Activated T-helper 2 cell treated with anti-CD3 and anti-CD28 coated beads, Interferon-gamma antibody, Interleukin-2, Interleukin-4, amounts not matched to agents 10 μg/mL and 5 μg/mL and 100 μg/mL, durations not matched to agents 14 hours and 24 hours and 36 hours (primary cell): ENCODE measurements around the gene STK24. TPM values are rescaled to one million over a fixed set of nuclear protein-coding genes. Genes with fewer than 3 reads are reported as not detected.
A peak's percentile ranks its signal among the peaks of the same experiment; 100 is the strongest.

Experiments used
- DNase-seq: peaks from one replicate; pipeline ENCODE4 v3.0.0; 2021; ENCODE audit warnings: low spot score
- H3K27ac Mint-ChIP-seq: one replicate; pipeline ENCODE4 v1.8.0; 2021; ENCODE audit warnings: mixed read lengths
- H3K27me3 Mint-ChIP-seq: one replicate; pipeline ENCODE4 v1.8.0; 2021; ENCODE audit warnings: low read depth, mixed read lengths
- H3K36me3 Mint-ChIP-seq: one replicate; pipeline ENCODE4 v1.8.0; 2021; ENCODE audit warnings: low read depth, mixed read lengths
- H3K4me1 Mint-ChIP-seq: one replicate; pipeline ENCODE4 v1.8.0; 2021; ENCODE audit warnings: low read depth, mixed read lengths
- H3K4me3 Mint-ChIP-seq: one replicate; pipeline ENCODE4 v1.8.0; 2021; ENCODE audit warnings: low read depth, mild to moderate bottlenecking, moderate library complexity, mixed read lengths
- H3K9me3 Mint-ChIP-seq: one replicate; pipeline ENCODE4 v1.8.0; 2021; ENCODE audit warnings: mixed read lengths
- intact Hi-C: fragments of 100-400 bp; cut with micrococcal nuclease; formaldehyde crosslinking; loops from one replicate; pipeline ENCODE4 v1.15.1; 2023
- total RNA-seq: library from RNA; stranded (reverse); gene quantifications from 2 replicates; pipeline ENCODE4 v1.2.3, GENCODE V29; 2022

Gene STK24
- total RNA-seq, 1 donor from 2014 or later, result 127 TPM

- H3K27me3 Mint-ChIP-seq, result no peaks in the 10 kb centered on the region
- no peaks in the 10 kb centered on the region for H3K9me3 Mint-ChIP-seq
- H3K27ac Mint-ChIP-seq, result peak overlapping the region; percentile 79
- H3K4me1 Mint-ChIP-seq, result peaks cover 79% of the 10 kb centered on the region
- intact Hi-C loops, result loop anchor here (1.0 kb wide), 1 partner anchor 8 kb away; no protein-coding TSS in a partner anchor
- DNase-seq, result peak; percentile 43
- peaks cover 46% of the 10 kb centered on the region for H3K36me3 Mint-ChIP-seq
- peak overlapping the region; percentile 85 for H3K4me3 Mint-ChIP-seq
These were observed 13.8 kb downstream of the STK24 start for GRCh38 chr13:98563071-98563470.

- H3K4me3 Mint-ChIP-seq, result no peak overlapping the region
- peaks cover 35% of the 10 kb centered on the region for H3K36me3 Mint-ChIP-seq
- H3K27ac Mint-ChIP-seq, result peak overlapping the region; percentile 56
- intact Hi-C loops, result loop anchor here (2.0 kb wide), 1 partner anchor 16 kb away; no protein-coding TSS in a partner anchor
- no peak for DNase-seq
- H3K27me3 Mint-ChIP-seq, result no peaks in the 10 kb centered on the region
- H3K4me1 Mint-ChIP-seq, result peaks cover 68% of the 10 kb centered on the region
- H3K9me3 Mint-ChIP-seq, result no peaks in the 10 kb centered on the region
These were observed 17.7 kb downstream of the STK24 start for GRCh38 chr13:98559169-98559568.

GRCh38 chr13:98557937-98558792 lies 18.7 kb downstream of the STK24 start:
- H3K27me3 Mint-ChIP-seq, result no peaks in the 10 kb centered on the region
- no peak overlapping the region for H3K4me3 Mint-ChIP-seq
- peaks cover 32% of the 10 kb centered on the region for H3K36me3 Mint-ChIP-seq
- H3K9me3 Mint-ChIP-seq, result no peaks in the 10 kb centered on the region
- DNase-seq, result no peak
- H3K27ac Mint-ChIP-seq, result peak overlapping the region; percentile 56
- intact Hi-C loops, result loop anchor here (2.0 kb wide), 1 partner anchor 15 kb away; no protein-coding TSS in a partner anchor
- peaks cover 66% of the 10 kb centered on the region for H3K4me1 Mint-ChIP-seq

- peaks cover 59% of the 10 kb centered on the region for H3K4me1 Mint-ChIP-seq
- no peak for DNase-seq
- H3K9me3 Mint-ChIP-seq, result no peaks in the 10 kb centered on the region
- no peaks in the 10 kb centered on the region for H3K27me3 Mint-ChIP-seq
- H3K4me3 Mint-ChIP-seq, result no peak overlapping the region
- peaks cover 33% of the 10 kb centered on the region for H3K36me3 Mint-ChIP-seq
- intact Hi-C loops, result no loop called here
- H3K27ac Mint-ChIP-seq, result peak overlapping the region; percentile 20
These were observed 19.8 kb downstream of the STK24 start for GRCh38 chr13:98556968-98557631.

GRCh38 chr13:98556142-98556816 lies 20.6 kb downstream of the STK24 start:
- Mint-ChIP-seq H3K27me3 (no peaks in the 10 kb centered on the region), H3K9me3 (no peaks in the 10 kb centered on the region), H3K4me3 (no peak overlapping the region), H3K36me3 (peaks cover 38% of the 10 kb centered on the region), H3K4me1 (peaks cover 58% of the 10 kb centered on the region), H3K27ac (no peak overlapping the region)
- intact Hi-C loops, result no loop called here
- no peak for DNase-seq

GRCh38 chr13:98549728-98550317 lies 27.1 kb downstream of the STK24 start:
- no peaks in the 10 kb centered on the region for H3K9me3 Mint-ChIP-seq
- no peak overlapping the region for H3K4me3 Mint-ChIP-seq
- H3K27me3 Mint-ChIP-seq, result no peaks in the 10 kb centered on the region
- H3K27ac Mint-ChIP-seq, result peak overlapping the region; percentile 66
- DNase-seq, result no peak
- peaks cover 49% of the 10 kb centered on the region for H3K4me1 Mint-ChIP-seq
- intact Hi-C loops, result loop anchor here (1.0 to 2.0 kb wide), 2 partner anchors 24 to 35 kb away; no protein-coding TSS in a partner anchor
- peaks cover 46% of the 10 kb centered on the region for H3K36me3 Mint-ChIP-seq

- Mint-ChIP-seq H3K4me1 (peaks cover 54% of the 10 kb centered on the region), H3K4me3 (no peak overlapping the region), H3K27me3 (no peaks in the 10 kb centered on the region), H3K27ac (peak overlapping the region; percentile 66), H3K9me3 (no peaks in the 10 kb centered on the region), H3K36me3 (peaks cover 50% of the 10 kb centered on the region)
- intact Hi-C loops, result no loop called here
- DNase-seq, result no peak
These were observed 27.7 kb downstream of the STK24 start for GRCh38 chr13:98549006-98549727.

GRCh38 chr13:98548230-98548629 lies 28.7 kb downstream of the STK24 start:
- intact Hi-C loops, result no loop called here
- peaks cover 58% of the 10 kb centered on the region for H3K4me1 Mint-ChIP-seq
- H3K36me3 Mint-ChIP-seq, result peaks cover 50% of the 10 kb centered on the region
- peak overlapping the region; percentile 21 for H3K27ac Mint-ChIP-seq
- no peak for DNase-seq
- H3K9me3 Mint-ChIP-seq, result no peaks in the 10 kb centered on the region
- no peaks in the 10 kb centered on the region for H3K27me3 Mint-ChIP-seq
- H3K4me3 Mint-ChIP-seq, result no peak overlapping the region

GRCh38 chr13:98547455-98547854 lies 29.5 kb downstream of the STK24 start:
- H3K4me1 Mint-ChIP-seq, result peaks cover 64% of the 10 kb centered on the region
- intact Hi-C loops, result no loop called here
- no peak overlapping the region for H3K4me3 Mint-ChIP-seq
- H3K27ac Mint-ChIP-seq, result no peak overlapping the region
- DNase-seq, result no peak
- H3K9me3 Mint-ChIP-seq, result no peaks in the 10 kb centered on the region
- no peaks in the 10 kb centered on the region for H3K27me3 Mint-ChIP-seq
- peaks cover 53% of the 10 kb centered on the region for H3K36me3 Mint-ChIP-seq

- H3K9me3 Mint-ChIP-seq, result no peaks in the 10 kb centered on the region
- no peak overlapping the region for H3K4me3 Mint-ChIP-seq
- H3K36me3 Mint-ChIP-seq, result peaks cover 45% of the 10 kb centered on the region
- intact Hi-C loops, result no loop called here
- H3K4me1 Mint-ChIP-seq, result peaks cover 72% of the 10 kb centered on the region
- no peak overlapping the region for H3K27ac Mint-ChIP-seq
- DNase-seq, result no peak
- no peaks in the 10 kb centered on the region for H3K27me3 Mint-ChIP-seq
These were observed 30.5 kb downstream of the STK24 start for GRCh38 chr13:98546402-98546801.

GRCh38 chr13:98544104-98544710 lies 32.7 kb downstream of the STK24 start:
- no peaks in the 10 kb centered on the region for H3K9me3 Mint-ChIP-seq
- peak overlapping the region; percentile 68 for H3K4me3 Mint-ChIP-seq
- DNase-seq, result no peak
- H3K4me1 Mint-ChIP-seq, result peaks cover 76% of the 10 kb centered on the region
- intact Hi-C loops, result no loop called here
- peaks cover 26% of the 10 kb centered on the region for H3K36me3 Mint-ChIP-seq
- no peaks in the 10 kb centered on the region for H3K27me3 Mint-ChIP-seq
- peak overlapping the region; percentile 31 for H3K27ac Mint-ChIP-seq
